GM10266 (cell line): ENCODE results near the gene LMOD1.

ENCODE experiments used
- DNase-seq: peaks from one replicate; pipeline ENCODE4 v3.0.0; 2012; ENCODE audit errors: extremely low spot score
- CTCF ChIP-seq: IDR thresholded peaks from 2 replicates; pipeline ENCODE4 v1.5.1; 2012; ENCODE audit warnings: mild to moderate bottlenecking, low read depth; ENCODE audit not compliant: control insufficient read depth, insufficient read depth; ENCODE audit errors: missing control alignments

LMOD1 gene

GRCh38 chr1:201938440-201939035 lies 7.8 kb downstream of the LMOD1 start:
- no peak for DNase-seq
- TF ChIP-seq CTCF = no peak

GRCh38 chr1:201937624-201938213 lies 8.6 kb downstream of the LMOD1 start:
- DNase-seq = no peak
- TF ChIP-seq CTCF = no peak

GRCh38 chr1:201933840-201934430 lies 12.4 kb downstream of the LMOD1 start:
- no peak for DNase-seq

GRCh38 chr1:201930803-201931202 lies 15.5 kb downstream of the LMOD1 start:
- TF ChIP-seq CTCF = no peak
- DNase-seq = no peak

More at GRCh38 chr1:201933840-201934430, 12.4 kb downstream of the LMOD1 start:
- no peak for TF ChIP-seq CTCF

GRCh38 chr1:201930137-201930536 lies 16.2 kb downstream of the LMOD1 start:
- no peak for DNase-seq
- TF ChIP-seq CTCF = no peak

GRCh38 chr1:201928266-201928665 lies 18.1 kb downstream of the LMOD1 start:
- TF ChIP-seq CTCF = no peak
- no peak for DNase-seq
